Cardiac fibroblast (primary cell): ENCODE results near the gene COLQ.
"Not testable (repeated sequence)": the region's sequence is repeated elsewhere in the genome, so short reads cannot be mapped to it uniquely, and the experiment has no call there.

ENCODE experiments used
- DNase-seq, 2 donors: peaks; one replicate each; pipeline versions ENCODE4 v3.0.0 to v3.0.0-alpha.2; 2010; ENCODE audit warnings: low read depth in 2 of 2
- H3K4me3 ChIP-seq, 2 donors: replicated peaks in 1 of 2; 1 replicate in 1 of 2; 2 replicates in 1 of 2; pipeline ENCODE4 v1.5.1; 2011; ENCODE audit warnings: low read depth in 2 of 2, low read length in 2 of 2, mild to moderate bottlenecking in 2 of 2, moderate library complexity in 1 of 2
- CTCF ChIP-seq: IDR thresholded peaks from one replicate; pipeline ENCODE4 v1.5.1; 2011; ENCODE audit warnings: low read depth, mild to moderate bottlenecking, low read length, inconsistent platforms

Gene COLQ

DNA sequence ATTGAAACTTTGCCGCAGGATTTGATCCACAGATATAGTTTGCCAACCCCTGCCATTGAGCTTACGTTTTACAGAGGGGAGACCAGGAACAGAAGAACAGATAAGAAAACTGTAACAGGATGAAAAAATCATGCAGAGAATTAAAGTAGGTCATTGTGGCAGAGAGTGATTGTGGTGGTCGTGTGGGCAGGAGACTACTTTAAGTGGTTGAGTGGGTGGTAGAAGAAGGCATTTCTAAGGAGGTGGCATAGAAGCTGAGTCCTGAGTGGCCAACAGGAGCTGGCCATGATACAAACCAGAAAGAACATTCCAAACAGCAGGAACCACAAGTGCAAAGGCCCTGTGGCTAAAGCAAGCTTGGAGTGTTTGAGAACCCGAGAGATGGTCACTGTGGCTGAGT lies 34.5 kb downstream of the COLQ start:
- no peak overlapping the region for H3K4me3 ChIP-seq
- DNase-seq, result no peak
- no peak for TF ChIP-seq CTCF

DNA sequence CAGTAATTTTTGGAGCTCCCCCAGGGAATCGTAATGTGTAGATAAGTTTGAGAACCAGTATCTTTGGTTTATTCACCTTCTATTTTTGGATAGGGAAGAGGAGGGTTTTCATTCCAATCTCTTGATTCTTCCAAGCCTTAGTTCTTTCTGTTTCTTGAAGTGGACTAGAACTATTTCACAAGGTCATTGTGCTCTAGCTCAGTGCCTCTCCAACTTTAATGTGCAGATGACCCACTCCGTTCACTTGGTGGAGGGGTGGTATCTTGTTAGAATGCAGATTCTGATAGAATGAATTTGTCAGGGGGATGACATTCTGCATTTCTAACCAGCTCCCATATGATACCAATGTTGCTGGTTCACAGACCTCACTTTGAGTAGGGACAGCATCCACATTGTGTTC lies 35.5 kb downstream of the COLQ start:
- no peak overlapping the region for H3K4me3 ChIP-seq
- TF ChIP-seq CTCF, result no peak
- DNase-seq, result no peak

DNA sequence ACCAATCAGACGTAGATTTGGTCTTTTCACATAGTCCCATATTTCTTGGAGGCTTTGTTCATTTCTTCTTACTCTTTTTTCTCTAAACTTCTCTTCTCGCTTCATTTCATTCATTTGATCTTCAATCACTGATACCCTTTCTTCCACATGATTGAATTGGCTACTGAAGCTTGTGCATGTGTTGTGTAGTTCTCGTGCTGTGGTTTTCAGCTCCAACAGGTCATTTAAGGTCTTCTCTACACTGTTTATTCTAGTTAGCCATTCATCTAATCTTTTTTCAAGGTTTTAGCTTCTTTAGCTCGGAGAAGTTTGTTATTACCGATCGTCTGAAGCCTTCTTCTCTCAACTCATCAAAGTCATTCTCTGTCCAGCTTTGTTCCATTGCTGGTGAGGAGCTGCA lies 37.0 kb downstream of the COLQ start:
- not testable (repeated sequence) for DNase-seq

DNA sequence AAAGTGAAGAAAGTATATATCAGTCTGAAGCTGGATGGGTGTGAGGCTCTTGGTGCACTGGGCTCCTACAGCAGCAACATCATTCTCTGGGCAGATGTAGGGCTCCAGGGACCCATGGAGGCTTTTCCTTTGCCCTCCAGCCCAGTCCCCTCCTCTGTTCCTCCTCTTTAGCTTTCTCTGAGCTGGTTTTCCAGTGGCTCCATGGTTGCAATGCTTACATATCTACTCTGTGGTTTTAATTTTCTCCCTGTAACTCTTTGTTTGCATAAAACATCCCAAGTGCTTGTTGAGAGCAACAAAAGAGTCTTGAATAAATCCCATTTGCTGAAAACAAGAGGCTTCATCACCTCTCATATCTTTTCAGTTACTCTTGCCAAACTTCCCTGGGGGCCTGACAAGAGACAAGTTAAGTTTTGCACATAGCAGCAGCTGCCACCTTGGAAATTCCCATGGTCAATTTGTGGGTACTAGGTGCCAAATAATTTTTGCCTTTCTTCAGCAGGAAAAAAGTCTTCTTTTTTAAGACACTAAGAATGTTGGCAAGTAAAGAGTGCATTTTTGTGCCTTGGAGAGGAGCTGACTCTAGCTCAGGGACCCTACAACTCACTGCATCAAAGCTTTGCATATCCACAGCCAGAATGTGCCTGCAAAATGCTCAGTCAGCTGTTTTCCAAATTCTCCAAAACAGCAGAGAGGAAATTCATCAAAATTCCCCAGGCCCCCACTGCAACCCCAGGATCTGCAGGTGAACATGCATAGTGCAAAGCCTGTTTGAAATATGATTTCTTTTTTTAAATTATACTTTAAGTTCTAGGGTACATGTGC lies 41.9 kb downstream of the COLQ start:
- peak in 1 of 2 donors; percentile 29 for DNase-seq
- no peak overlapping the region for H3K4me3 ChIP-seq
- TF ChIP-seq CTCF, result no peak

More for the DNA sequence above, 37.0 kb downstream of the COLQ start:
- not testable (repeated sequence) for H3K4me3 ChIP-seq

DNA sequence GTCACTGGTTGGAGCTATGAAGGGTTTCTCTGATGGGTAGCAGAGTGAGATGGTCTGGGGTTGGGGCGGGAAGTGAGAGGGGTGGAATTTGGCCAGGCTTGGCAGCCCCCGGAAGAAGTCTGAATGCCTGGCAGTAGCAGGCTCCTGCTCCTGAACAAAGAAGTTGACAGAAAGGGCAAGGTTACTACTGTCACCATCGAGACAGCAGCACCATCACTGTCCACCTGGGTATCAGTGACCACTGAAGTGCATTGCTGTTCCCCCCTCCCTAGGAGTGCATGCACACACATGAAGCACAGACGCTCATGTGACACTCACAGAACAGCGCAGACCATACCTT lies 42.9 kb downstream of the COLQ start:
- no peak overlapping the region for H3K4me3 ChIP-seq
- DNase-seq, result no peak
- TF ChIP-seq CTCF, result no peak

- DNase-seq, result no peak
- H3K4me3 ChIP-seq, result no peak overlapping the region
- no peak for TF ChIP-seq CTCF
Observed at GRCh38 chr3:15477951-15478639, 43.4 kb downstream of the COLQ start.

DNA sequence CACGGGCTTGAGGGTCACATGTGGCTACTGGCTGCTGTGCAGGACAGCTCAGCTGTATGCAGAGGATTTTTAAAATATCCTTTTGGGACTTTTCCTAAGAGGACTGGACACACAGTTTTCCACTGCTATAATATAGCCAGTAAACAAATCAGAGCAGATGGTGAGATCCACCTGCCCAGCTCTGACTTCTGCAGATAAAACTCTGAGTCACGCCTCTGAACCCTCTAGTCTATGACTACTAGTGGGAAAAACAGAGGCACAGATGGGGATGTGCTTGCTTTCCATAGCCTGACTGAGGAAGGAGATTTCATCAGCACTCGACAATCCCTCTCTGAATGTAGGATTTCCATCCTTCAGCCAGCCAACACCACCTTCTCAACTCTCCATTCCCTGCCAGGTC lies 45.1 kb downstream of the COLQ start:
- TF ChIP-seq CTCF, result no peak
- peak; percentile 19 to 38 for DNase-seq
- no peak overlapping the region for H3K4me3 ChIP-seq
